GM13976 (cell line): ENCODE measurements around the gene POLR1D.

Source experiments
- DNase-seq: peaks from one replicate; pipeline ENCODE4 v3.0.0; 2012; ENCODE audit warnings: low spot score
- CTCF ChIP-seq: IDR thresholded peaks from 2 replicates; pipeline ENCODE4 v1.5.1; 2012; ENCODE audit warnings: borderline replicate concordance, mild to moderate bottlenecking; ENCODE audit not compliant: insufficient read depth; ENCODE audit errors: extremely low read depth, missing control alignments, control extremely low read depth
- in situ Hi-C: fragments of 300-500 bp; cut with MboI; formaldehyde crosslinking; loops from one replicate; pipeline ENCODE4 v1.12.0; 2022; ENCODE audit warnings: low sequenced_read_pairs, mixed read lengths, inconsistent platforms; ENCODE audit not compliant: unreplicated experiment

POLR1D gene

DNA sequence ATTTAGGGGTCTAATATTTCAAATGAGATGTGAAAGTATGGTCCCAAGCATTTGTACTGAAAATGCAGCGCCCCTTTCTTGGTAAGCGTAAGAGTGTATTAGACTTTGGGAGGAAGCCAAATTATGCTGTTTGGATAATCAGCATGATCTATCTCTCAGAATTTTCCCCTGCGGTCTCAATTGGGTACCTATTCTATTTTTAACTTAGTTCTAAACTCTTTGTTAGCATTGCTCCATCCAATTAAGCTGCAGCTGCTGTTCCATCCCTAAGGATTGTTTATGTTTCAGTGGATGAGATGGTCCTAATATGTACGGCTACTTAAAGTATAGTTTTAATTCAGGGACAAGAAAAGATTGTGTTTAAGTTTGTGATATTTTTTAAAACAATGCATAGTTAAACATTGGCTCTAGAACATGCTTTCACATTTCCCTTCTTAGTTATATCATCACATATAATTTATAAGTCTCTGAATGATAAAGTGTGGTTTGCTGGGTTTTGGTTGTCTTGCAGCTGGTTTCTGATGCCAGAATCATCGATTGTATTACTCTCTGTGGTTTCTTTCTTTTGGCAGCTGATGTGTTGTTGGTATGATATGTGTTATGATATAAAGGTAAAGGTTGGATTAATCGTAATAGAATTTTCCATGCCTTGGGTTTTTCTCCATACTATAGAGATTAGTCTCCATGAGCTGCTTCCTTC is 15.0 kb downstream of the POLR1D start:
- TF ChIP-seq CTCF: no peak
- no peak for DNase-seq
- in situ Hi-C loops: no loop called here

- in situ Hi-C loops: no loop called here
- TF ChIP-seq CTCF: no peak
Observed at GRCh38 chr13:27637289-27637626, 15.6 kb downstream of the POLR1D start.

DNA sequence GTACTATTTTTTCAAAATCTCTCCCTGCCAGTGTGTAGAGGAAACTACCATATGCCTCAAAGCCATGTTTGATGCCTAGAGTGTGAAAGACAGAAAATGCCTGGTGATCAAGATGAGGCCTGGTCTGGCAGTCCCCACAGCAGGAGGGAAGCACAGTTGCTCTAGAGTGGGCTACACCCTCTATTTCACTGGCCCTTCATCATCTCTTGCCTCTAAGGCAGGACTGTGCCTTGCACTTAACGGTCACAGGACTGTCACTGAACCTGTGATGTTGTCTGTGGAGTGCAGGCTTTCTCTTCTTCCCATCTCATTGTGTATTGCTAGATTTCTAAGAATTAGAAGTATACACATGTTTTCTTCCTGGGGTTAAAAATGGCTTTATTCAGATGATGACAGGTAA is 16.3 kb downstream of the POLR1D start:
- TF ChIP-seq CTCF: no peak
- in situ Hi-C loops: no loop called here
- no peak for DNase-seq

More at GRCh38 chr13:27637289-27637626, 15.6 kb downstream of the POLR1D start:
- DNase-seq: no peak

DNA sequence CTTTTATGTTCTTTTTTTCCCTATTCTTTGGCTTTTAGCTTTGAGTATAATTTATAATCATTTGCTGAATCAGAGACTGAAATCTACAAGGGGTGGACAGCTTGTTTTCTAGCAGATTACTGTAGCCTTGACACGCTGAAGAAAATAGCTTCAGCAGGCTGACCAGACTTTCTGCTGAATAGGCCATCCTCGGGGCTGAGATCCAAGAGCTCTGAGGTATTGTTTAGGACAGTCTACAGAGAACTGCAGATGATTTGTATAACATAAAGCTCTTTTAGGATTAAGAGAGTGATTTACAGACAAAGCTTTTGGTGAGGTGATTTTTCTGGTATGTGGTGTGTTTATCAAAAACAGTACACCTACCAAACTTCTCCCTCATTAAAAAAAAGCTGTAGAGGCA is 16.8 kb downstream of the POLR1D start:
- no peak for DNase-seq
- in situ Hi-C loops: no loop called here
- no peak for TF ChIP-seq CTCF

DNA sequence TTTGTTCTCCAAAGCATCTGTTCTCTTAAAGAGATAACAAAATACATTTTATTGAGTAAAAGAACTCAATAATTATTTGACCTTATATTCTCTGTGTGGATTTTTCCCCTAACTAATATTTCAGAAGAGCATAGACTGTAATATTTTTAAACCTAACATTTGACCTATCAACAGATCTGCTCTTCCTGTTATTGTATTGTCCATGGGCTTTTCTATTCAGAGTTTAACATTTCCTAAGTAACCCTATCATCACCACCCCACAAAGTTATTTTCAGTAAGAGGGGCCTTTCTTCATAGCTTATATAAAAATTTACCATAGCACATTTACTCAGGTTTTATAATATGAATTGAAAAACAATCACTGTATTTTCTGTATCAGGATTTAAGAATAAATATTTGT is 17.5 kb downstream of the POLR1D start:
- no peak for TF ChIP-seq CTCF
- no peak for DNase-seq
- in situ Hi-C loops: no loop called here

- no peak for TF ChIP-seq CTCF
- DNase-seq: no peak
- in situ Hi-C loops: no loop called here
Observed at GRCh38 chr13:27641711-27642502, 20.2 kb downstream of the POLR1D start.
